HepG2 (cell line): Measurements from ENCODE around the gene C19orf33. TPM values are rescaled to one million over a fixed set of nuclear protein-coding genes. Genes with fewer than 3 reads are reported as not detected.
A peak's percentile ranks its signal among the peaks of the same experiment; 100 is the strongest.

Experiments
- HDAC6 ChIP-seq: fragments of 200-600 bp; sonication (generic); IDR thresholded peaks from 2 replicates; pipeline ENCODE4 v1.7.0; 2017; ENCODE audit warnings: mild to moderate bottlenecking, antibody characterized with exemption, low read length, low read depth
- HNRNPH1 ChIP-seq: fragments of 200-400 bp; formaldehyde crosslinking; optimal IDR thresholded peaks from 2 replicates; pipeline ENCODE3; 2017; ENCODE audit warnings: mild to moderate bottlenecking, low read depth, low read length
- NKX3-1 ChIP-seq: sonication (generic); formaldehyde crosslinking; IDR thresholded peaks from 2 replicates; pipeline ENCODE4 v1.5.0; 2020; ENCODE audit warnings: missing genetic modification reagents
- NRL ChIP-seq: sonication (generic); formaldehyde crosslinking; IDR thresholded peaks from 2 replicates; pipeline ENCODE4 v1.5.0; 2020; ENCODE audit warnings: missing genetic modification reagents, mild to moderate bottlenecking, moderate library complexity, borderline replicate concordance
- RBAK ChIP-seq: sonication (generic); formaldehyde crosslinking; IDR thresholded peaks from 2 replicates; pipeline ENCODE4 v1.5.1; 2020; ENCODE audit warnings: mild to moderate bottlenecking, missing genetic modification reagents
- RFX5 ChIP-seq: IDR thresholded peaks from 2 replicates; pipeline ENCODE4 v1.6.1; 2011; ENCODE audit warnings: low read depth, low read length, improper control_type of control experiment
- SALL2 ChIP-seq: sonication (generic); formaldehyde crosslinking; IDR thresholded peaks from 2 replicates; pipeline ENCODE4 v1.8.1; 2023; ENCODE audit warnings: mild to moderate bottlenecking, missing genetic modification reagents, inconsistent platforms
- U2AF2 ChIP-seq: fragments of 200-400 bp; formaldehyde crosslinking; IDR thresholded peaks from 2 replicates; pipeline ENCODE4 v1.6.1; 2017; ENCODE audit warnings: low read depth, mild to moderate bottlenecking, low read length
- ZNF558 ChIP-seq: sonication (generic); formaldehyde crosslinking; IDR thresholded peaks from 2 replicates; pipeline ENCODE4 v1.9.0; 2022; ENCODE audit warnings: mild to moderate bottlenecking, missing genetic modification reagents, borderline replicate concordance
- polyA plus RNA-seq, 8 experiments: library from polyadenylated mRNA; depleted of rRNA in 3 of 8; stranded (reverse) in 7 of 8; unstranded in 1 of 8; fragments of >200 nt; fragmentation: Illumina TruSeq in 4 of 8; extraction: Trizol in 4 of 8; gene quantifications; 2 replicates each; pipeline versions ENCODE4 v1.2.1 to v1.2.3, GENCODE V29; 2011 to 2016; ENCODE audit warnings: low read depth in 4 of 8, missing spikeins in 1 of 8, mixed read lengths in 1 of 8; ENCODE audit not compliant: insufficient read depth in 1 of 8
- total RNA-seq, 5 experiments: library from RNA; depleted of rRNA; stranded (reverse); fragments of >200 nt; fragmentation: Illumina TruSeq; extraction: Trizol; gene quantifications; 2 replicates each; pipeline ENCODE4 v1.2.3, GENCODE V29; 2016; ENCODE audit warnings: low read depth in 1 of 5
- TF ChIP-seq, protein P1 (sequence below): sonication (generic); formaldehyde crosslinking; conservative IDR thresholded peaks from 2 replicates; pipeline ENCODE4 v1.8.0; 2022; ENCODE audit warnings: mild to moderate bottlenecking, moderate library complexity, missing genetic modification reagents
- TF ChIP-seq, protein P2 (sequence below): sonication (generic); formaldehyde crosslinking; IDR thresholded peaks from 2 replicates; pipeline ENCODE4 v1.9.0; 2021; ENCODE audit warnings: missing genetic modification reagents, mild to moderate bottlenecking, borderline replicate concordance
- TF ChIP-seq, protein P3 (sequence below): sonication (generic); formaldehyde crosslinking; IDR thresholded peaks from 2 replicates; pipeline ENCODE4 v1.5.1; 2020; ENCODE audit warnings: mild to moderate bottlenecking, missing genetic modification reagents
- TF ChIP-seq, protein P4 (sequence below): sonication (generic); formaldehyde crosslinking; IDR thresholded peaks from 2 replicates; pipeline ENCODE4 v1.4.0; 2020; ENCODE audit warnings: low read depth, missing genetic modification reagents
- TF ChIP-seq, protein P5 (sequence below): sonication (generic); formaldehyde crosslinking; IDR thresholded peaks from 2 replicates; pipeline ENCODE4 v1.4.0; 2020; ENCODE audit warnings: missing genetic modification reagents, borderline replicate concordance

C19orf33 gene
- total and polyA plus RNA-seq, 2 of the 13 experiments (the other 11 are each of a cell fraction or from before 2014, with no cell fraction given) = 2.5 to 3.3 TPM

DNA sequence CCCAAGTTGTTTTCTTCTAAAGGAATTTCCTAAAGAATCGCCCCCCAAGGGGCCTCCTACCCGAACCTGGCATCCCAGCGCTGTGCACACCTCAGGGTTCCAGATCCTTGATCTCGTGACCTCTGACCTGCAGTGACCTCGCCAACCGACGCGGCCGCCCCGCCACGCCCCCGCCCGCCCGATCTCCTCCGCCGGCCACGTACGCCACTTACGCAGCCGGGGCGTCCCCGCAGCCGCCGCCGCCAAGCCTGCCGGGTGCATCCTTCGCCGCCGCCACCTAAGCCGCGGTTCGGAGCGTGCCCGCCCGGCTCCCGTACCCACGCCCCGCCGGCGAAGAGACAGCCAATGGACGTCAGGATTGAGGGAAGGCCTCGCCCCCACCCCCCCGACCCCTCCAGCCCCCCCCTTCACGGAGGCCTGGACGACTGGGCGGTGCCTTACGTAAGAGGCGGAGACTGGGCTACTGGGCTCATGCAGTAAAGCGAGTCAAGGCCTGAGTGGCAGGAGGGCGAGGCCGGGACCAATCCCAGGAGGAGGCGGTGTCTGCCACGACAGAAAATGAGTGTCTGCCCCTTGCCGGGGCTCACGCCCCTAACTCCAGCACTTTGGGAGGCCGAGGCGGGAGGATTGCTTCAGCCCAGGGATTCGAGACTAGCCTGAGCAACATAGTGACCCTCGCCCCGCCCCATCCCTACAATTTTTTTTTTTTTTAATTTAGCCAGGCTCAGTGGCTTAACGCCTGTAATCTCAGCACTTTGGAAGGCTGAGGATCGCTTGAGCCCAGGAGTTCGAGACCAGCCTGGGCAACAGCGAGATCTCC is 11.8 kb downstream of the C19orf33 start, which contains the start of gene YIF1B (continued):
- TF ChIP-seq, protein P1, sequence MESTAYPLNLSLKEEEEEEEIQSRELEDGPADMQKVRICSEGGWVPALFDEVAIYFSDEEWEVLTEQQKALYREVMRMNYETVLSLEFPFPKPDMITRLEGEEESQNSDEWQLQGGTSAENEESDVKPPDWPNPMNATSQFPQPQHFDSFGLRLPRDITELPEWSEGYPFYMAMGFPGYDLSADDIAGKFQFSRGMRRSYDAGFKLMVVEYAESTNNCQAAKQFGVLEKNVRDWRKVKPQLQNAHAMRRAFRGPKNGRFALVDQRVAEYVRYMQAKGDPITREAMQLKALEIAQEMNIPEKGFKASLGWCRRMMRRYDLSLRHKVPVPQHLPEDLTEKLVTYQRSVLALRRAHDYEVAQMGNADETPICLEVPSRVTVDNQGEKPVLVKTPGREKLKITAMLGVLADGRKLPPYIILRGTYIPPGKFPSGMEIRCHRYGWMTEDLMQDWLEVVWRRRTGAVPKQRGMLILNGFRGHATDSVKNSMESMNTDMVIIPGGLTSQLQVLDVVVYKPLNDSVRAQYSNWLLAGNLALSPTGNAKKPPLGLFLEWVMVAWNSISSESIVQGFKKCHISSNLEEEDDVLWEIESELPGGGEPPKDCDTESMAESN (CRISPR knock-in tag) = 0 out of 2 replicates have a peak, but pooled peaks have one; percentile 38
- TF ChIP-seq, protein P2, sequence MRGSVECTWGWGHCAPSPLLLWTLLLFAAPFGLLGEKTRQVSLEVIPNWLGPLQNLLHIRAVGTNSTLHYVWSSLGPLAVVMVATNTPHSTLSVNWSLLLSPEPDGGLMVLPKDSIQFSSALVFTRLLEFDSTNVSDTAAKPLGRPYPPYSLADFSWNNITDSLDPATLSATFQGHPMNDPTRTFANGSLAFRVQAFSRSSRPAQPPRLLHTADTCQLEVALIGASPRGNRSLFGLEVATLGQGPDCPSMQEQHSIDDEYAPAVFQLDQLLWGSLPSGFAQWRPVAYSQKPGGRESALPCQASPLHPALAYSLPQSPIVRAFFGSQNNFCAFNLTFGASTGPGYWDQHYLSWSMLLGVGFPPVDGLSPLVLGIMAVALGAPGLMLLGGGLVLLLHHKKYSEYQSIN (CRISPR knock-in tag) = no peak
- TF ChIP-seq ZNF558 (CRISPR knock-in tag) (no peak), U2AF2 (no peak), HDAC6 (no peak), RBAK (CRISPR knock-in tag) (no peak), NRL (CRISPR knock-in tag) (no peak), NKX3-1 (CRISPR knock-in tag) (no peak), RFX5 (no peak), HNRNPH1 (no peak), SALL2 (CRISPR knock-in tag) (peak; percentile 55; the same call in 1 of the 2 replicates)
- TF ChIP-seq, protein P3, sequence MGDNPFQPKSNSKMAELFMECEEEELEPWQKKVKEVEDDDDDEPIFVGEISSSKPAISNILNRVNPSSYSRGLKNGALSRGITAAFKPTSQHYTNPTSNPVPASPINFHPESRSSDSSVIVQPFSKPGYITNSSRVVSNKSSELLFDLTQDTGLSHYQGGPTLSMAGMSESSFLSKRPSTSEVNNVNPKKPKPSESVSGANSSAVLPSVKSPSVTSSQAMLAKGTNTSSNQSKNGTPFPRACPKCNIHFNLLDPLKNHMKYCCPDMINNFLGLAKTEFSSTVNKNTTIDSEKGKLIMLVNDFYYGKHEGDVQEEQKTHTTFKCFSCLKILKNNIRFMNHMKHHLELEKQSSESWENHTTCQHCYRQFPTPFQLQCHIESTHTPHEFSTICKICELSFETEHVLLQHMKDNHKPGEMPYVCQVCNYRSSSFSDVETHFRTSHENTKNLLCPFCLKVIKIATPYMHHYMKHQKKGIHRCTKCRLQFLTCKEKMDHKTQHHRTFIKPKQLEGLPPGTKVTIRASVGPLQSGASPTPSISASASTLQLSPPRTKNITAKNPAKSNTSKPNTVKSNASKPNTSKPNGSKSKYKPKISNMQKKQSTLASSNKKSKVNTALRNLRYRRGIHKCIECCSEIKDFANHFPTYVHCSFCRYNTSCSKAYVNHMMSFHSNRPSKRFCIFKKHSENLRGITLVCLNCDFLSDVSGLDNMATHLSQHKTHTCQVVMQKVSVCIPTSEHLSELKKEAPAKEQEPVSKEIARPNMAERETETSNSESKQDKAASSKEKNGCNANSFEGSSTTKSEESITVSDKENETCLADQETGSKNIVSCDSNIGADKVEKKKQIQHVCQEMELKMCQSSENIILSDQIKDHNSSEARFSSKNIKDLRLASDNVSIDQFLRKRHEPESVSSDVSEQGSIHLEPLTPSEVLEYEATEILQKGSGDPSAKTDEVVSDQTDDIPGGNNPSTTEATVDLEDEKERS (CRISPR knock-in tag) = no peak
- TF ChIP-seq, protein P4, sequence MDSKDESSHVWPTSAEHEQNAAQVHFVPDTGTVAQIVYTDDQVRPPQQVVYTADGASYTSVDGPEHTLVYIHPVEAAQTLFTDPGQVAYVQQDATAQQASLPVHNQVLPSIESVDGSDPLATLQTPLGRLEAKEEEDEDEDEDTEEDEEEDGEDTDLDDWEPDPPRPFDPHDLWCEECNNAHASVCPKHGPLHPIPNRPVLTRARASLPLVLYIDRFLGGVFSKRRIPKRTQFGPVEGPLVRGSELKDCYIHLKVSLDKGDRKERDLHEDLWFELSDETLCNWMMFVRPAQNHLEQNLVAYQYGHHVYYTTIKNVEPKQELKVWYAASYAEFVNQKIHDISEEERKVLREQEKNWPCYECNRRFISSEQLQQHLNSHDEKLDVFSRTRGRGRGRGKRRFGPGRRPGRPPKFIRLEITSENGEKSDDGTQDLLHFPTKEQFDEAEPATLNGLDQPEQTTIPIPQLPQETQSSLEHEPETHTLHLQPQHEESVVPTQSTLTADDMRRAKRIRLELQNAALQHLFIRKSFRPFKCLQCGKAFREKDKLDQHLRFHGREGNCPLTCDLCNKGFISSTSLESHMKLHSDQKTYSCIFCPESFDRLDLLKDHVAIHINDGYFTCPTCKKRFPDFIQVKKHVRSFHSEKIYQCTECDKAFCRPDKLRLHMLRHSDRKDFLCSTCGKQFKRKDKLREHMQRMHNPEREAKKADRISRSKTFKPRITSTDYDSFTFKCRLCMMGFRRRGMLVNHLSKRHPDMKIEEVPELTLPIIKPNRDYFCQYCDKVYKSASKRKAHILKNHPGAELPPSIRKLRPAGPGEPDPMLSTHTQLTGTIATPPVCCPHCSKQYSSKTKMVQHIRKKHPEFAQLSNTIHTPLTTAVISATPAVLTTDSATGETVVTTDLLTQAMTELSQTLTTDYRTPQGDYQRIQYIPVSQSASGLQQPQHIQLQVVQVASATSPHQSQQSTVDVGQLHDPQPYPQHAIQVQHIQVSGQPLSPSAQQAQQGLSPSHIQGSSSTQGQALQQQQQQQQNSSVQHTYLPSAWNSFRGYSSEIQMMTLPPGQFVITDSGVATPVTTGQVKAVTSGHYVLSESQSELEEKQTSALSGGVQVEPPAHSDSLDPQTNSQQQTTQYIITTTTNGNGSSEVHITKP (CRISPR knock-in tag) = no peak
- TF ChIP-seq, protein P5, sequence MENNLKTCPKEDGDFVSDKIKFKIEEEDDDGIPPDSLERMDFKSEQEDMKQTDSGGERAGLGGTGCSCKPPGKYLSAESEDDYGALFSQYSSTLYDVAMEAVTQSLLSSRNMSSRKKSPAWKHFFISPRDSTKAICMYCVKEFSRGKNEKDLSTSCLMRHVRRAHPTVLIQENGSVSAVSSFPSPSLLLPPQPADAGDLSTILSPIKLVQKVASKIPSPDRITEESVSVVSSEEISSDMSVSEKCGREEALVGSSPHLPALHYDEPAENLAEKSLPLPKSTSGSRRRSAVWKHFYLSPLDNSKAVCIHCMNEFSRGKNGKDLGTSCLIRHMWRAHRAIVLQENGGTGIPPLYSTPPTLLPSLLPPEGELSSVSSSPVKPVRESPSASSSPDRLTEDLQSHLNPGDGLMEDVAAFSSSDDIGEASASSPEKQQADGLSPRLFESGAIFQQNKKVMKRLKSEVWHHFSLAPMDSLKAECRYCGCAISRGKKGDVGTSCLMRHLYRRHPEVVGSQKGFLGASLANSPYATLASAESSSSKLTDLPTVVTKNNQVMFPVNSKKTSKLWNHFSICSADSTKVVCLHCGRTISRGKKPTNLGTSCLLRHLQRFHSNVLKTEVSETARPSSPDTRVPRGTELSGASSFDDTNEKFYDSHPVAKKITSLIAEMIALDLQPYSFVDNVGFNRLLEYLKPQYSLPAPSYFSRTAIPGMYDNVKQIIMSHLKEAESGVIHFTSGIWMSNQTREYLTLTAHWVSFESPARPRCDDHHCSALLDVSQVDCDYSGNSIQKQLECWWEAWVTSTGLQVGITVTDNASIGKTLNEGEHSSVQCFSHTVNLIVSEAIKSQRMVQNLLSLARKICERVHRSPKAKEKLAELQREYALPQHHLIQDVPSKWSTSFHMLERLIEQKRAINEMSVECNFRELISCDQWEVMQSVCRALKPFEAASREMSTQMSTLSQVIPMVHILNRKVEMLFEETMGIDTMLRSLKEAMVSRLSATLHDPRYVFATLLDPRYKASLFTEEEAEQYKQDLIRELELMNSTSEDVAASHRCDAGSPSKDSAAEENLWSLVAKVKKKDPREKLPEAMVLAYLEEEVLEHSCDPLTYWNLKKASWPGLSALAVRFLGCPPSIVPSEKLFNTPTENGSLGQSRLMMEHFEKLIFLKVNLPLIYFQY (CRISPR knock-in tag) = no peak
